Endothelial cell of umbilical vein (primary cell): ENCODE results near the gene C1orf198. TPM values are rescaled to one million over a fixed set of nuclear protein-coding genes. Genes with fewer than 3 reads are reported as not detected.

Source experiments
- BruUV-seq: library from RNA; stranded (reverse); fragments of 400-500 nt; replicated peaks from 2 replicates; lab custom pipeline; 2021; lab: Mats Ljungman, UMichigan
- CTCF ChIA-PET: fragments of 300-600, 350-600 bp; sonication (Branson Sonifier 250); formaldehyde crosslinking; loops from one replicate; lab custom pipeline; 2021; ENCODE audit warnings: antibody characterized with exemption, inconsistent platforms; lab: Charles Lee
- POLR2A ChIA-PET: fragments of 300-600, 350-600 bp; sonication (Branson Sonifier 250); formaldehyde crosslinking; loops from one replicate; lab custom pipeline; 2021; ENCODE audit warnings: antibody characterized with exemption, inconsistent platforms; lab: Charles Lee
- DNase-seq: peaks from one replicate; pipeline ENCODE4 v3.0.0-alpha.2; 2011; ENCODE audit warnings: low read depth, low spot score
- FAIRE-seq: peaks from 2 replicates; lab custom pipeline; 2011; peaks lifted over from hg19 to GRCh38; lab: Jason Lieb, UNC
- H2AFZ ChIP-seq: 2 replicates; pipeline ENCODE4 v1.6.0; 2012; ENCODE audit warnings: low read depth, low read length, control low read depth, inconsistent platforms
- H3K27ac ChIP-seq: 2 replicates; pipeline ENCODE4 v1.5.1; 2011; ENCODE audit warnings: low read depth, mild to moderate bottlenecking, control low read depth, low read length, moderate library complexity; ENCODE audit not compliant: insufficient read depth
- H3K27me3 ChIP-seq, 2 experiments: 2 replicates each; pipeline versions ENCODE4 v1.6.0 to v1.6.1; 2011; ENCODE audit warnings: low read length in 2 of 2, mixed read lengths in 1 of 2; ENCODE audit not compliant: control insufficient read depth in 2 of 2, insufficient read depth in 2 of 2
- H3K36me3 ChIP-seq, 2 experiments: 2 replicates in 1 of 2; 3 replicates in 1 of 2; pipeline ENCODE4 v1.5.1; 2011; ENCODE audit warnings: low read length in 2 of 2, mild to moderate bottlenecking in 1 of 2, moderate library complexity in 1 of 2; ENCODE audit not compliant: control insufficient read depth in 2 of 2, insufficient read depth in 2 of 2; ENCODE audit errors: extremely low read depth in 1 of 2
- H3K4me1 ChIP-seq: 3 replicates; pipeline ENCODE4 v1.5.1; 2011; ENCODE audit warnings: mild to moderate bottlenecking, low read length; ENCODE audit not compliant: control insufficient read depth, insufficient read depth; ENCODE audit errors: extremely low read depth
- H3K4me2 ChIP-seq: 2 replicates; pipeline ENCODE4 v1.6.1; 2011; ENCODE audit warnings: low read length, control low read depth, mixed read lengths; ENCODE audit not compliant: insufficient read depth
- H3K4me3 ChIP-seq, 3 experiments: fragments of 200-600 bp in 1 of 3; sonication (generic), shearing (Covaris generic) in 1 of 3; replicated peaks in 1 of 3; 2 replicates each; pipeline ENCODE4 v1.5.1; 2011 to 2016; ENCODE audit warnings: control low read depth in 3 of 3, low read length in 3 of 3, mild to moderate bottlenecking in 2 of 3, inconsistent platforms in 1 of 3, low read depth in 1 of 3, moderate library complexity in 1 of 3; ENCODE audit not compliant: insufficient read depth in 1 of 3
- H3K79me2 ChIP-seq: 2 replicates; pipeline ENCODE4 v1.6.0; 2012; ENCODE audit warnings: low read length, inconsistent platforms; ENCODE audit not compliant: control insufficient read depth, insufficient read depth
- H3K9ac ChIP-seq: replicated peaks from 2 replicates; pipeline ENCODE3; 2011; ENCODE audit warnings: low read length, control low read depth; ENCODE audit not compliant: insufficient read depth; ENCODE audit errors: extremely low read depth
- H3K9me1 ChIP-seq: replicated peaks from 3 replicates; pipeline ENCODE4 v1.6.0; 2011; ENCODE audit warnings: mild to moderate bottlenecking, low read length; ENCODE audit not compliant: control insufficient read depth, insufficient read depth; ENCODE audit errors: extremely low read depth
- H3K9me3 ChIP-seq: replicated peaks from 2 replicates; pipeline ENCODE4 v1.5.1; 2012; ENCODE audit warnings: low read length, inconsistent platforms; ENCODE audit not compliant: control insufficient read depth, insufficient read depth
- H4K20me1 ChIP-seq: replicated peaks from 2 replicates; pipeline ENCODE3; 2011; ENCODE audit warnings: mild to moderate bottlenecking, low read length; ENCODE audit not compliant: control insufficient read depth, insufficient read depth; ENCODE audit errors: extremely low read depth
- EZH2 ChIP-seq: IDR thresholded peaks from 2 replicates; pipeline ENCODE4 v1.6.1; 2012; ENCODE audit warnings: borderline replicate concordance, low read depth, mild to moderate bottlenecking, moderate library complexity, low read length, inconsistent platforms; ENCODE audit not compliant: severe bottlenecking
- FOS ChIP-seq: IDR thresholded peaks from 2 replicates; pipeline ENCODE4 v1.6.1; 2011; ENCODE audit warnings: mild to moderate bottlenecking, low read length, moderate library complexity, borderline replicate concordance; ENCODE audit not compliant: insufficient read depth
- GATA2 ChIP-seq: IDR thresholded peaks from 2 replicates; pipeline ENCODE4 v1.7.0; 2011; ENCODE audit warnings: low read depth, mild to moderate bottlenecking, moderate library complexity, mixed read lengths, low read length; ENCODE audit not compliant: insufficient read length, insufficient read depth
- JUN ChIP-seq: IDR thresholded peaks from 2 replicates; pipeline ENCODE4 v1.6.1; 2011; ENCODE audit warnings: borderline replicate concordance, low read depth; ENCODE audit not compliant: insufficient read length, insufficient read depth
- MYC ChIP-seq: IDR thresholded peaks from one replicate; pipeline ENCODE4 v1.6.1; 2011; ENCODE audit warnings: mild to moderate bottlenecking, low read depth, low read length
- POLR2A ChIP-seq: IDR thresholded peaks from 2 replicates; pipeline ENCODE4 v1.6.1; 2012; ENCODE audit warnings: low read depth, mild to moderate bottlenecking, control low read depth, low read length
- POLR2AphosphoS5 ChIP-seq: IDR thresholded peaks from 2 replicates; pipeline ENCODE4 v1.6.1; 2012; ENCODE audit warnings: low read depth, mild to moderate bottlenecking, control low read depth, low read length, moderate library complexity; ENCODE audit not compliant: insufficient read depth
- dilution Hi-C: fragments of 300-500 bp; cut with MboI; formaldehyde crosslinking; loops from one replicate; pipeline ENCODE4 v1.15.0; 2019; ENCODE audit warnings: low sequenced_read_pairs; ENCODE audit not compliant: extremely low pct_ligation_motif_present
- intact Hi-C: fragments of 100-400 bp; cut with micrococcal nuclease; formaldehyde crosslinking; loops from one replicate; pipeline ENCODE4 v1.10.0; 2022
- polyA plus RNA-seq, 4 experiments: library from polyadenylated mRNA; depleted of rRNA in 3 of 4; stranded (reverse) in 3 of 4; unstranded in 1 of 4; fragments of >200 nt; gene quantifications; 2 replicates each; pipeline versions ENCODE4 v1.2.1 to v1.2.3, GENCODE V29; 2011 to 2012; ENCODE audit warnings: missing spikeins in 1 of 4
- total RNA-seq: library from RNA; stranded (reverse); gene quantifications from 2 replicates; pipeline ENCODE4 v1.2.3, GENCODE V29; 2021
- TF ChIP-seq, protein P1 (sequence below): IDR thresholded peaks from 2 replicates; pipeline ENCODE4 v1.6.1; 2011; ENCODE audit not compliant: insufficient read depth, insufficient read length
- TF ChIP-seq, protein P2 (sequence below), 2 donors: IDR thresholded peaks; 1 replicate in 1 of 2; 2 replicates in 1 of 2; pipeline ENCODE4 v1.5.1; 2011; ENCODE audit warnings: low read length in 2 of 2, mild to moderate bottlenecking in 2 of 2, moderate library complexity in 2 of 2, control low read depth in 1 of 2, inconsistent platforms in 1 of 2, low read depth in 1 of 2; ENCODE audit not compliant: insufficient read depth in 1 of 2; ENCODE audit errors: extremely low read depth in 1 of 2

C1orf198 gene
- total and polyA plus RNA-seq, 2 donors (not counting 3 experiments of a cell fraction or from before 2014, with no cell fraction given): 21.2 to 29.2 TPM

GRCh38 chr1:230839173-230839572 lies 29.1 kb downstream of the C1orf198 start:
- H3K9ac ChIP-seq: no peak overlapping the region
- DNase-seq (no peak), FAIRE-seq (no peak)
- intact Hi-C loops: no loop called here
- no TSS peak for BruUV-seq
- TF ChIP-seq, protein P1, sequence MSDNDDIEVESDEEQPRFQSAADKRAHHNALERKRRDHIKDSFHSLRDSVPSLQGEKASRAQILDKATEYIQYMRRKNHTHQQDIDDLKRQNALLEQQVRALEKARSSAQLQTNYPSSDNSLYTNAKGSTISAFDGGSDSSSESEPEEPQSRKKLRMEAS: no peak
- no peak for TF ChIP-seq POLR2A
- no peak for TF ChIP-seq MYC
- TF ChIP-seq EZH2: no peak
- no peak for TF ChIP-seq FOS
- no peak for TF ChIP-seq JUN
- no peak overlapping the region for H3K27ac ChIP-seq
- H3K27me3 ChIP-seq: no peaks in the 10 kb centered on the region
- H3K9me1 ChIP-seq: no peaks in the 10 kb centered on the region
- CTCF ChIA-PET: no interaction called here
- no peaks in the 10 kb centered on the region for H4K20me1 ChIP-seq
- no peak overlapping the region for H2AFZ ChIP-seq
- no peaks in the 10 kb centered on the region for H3K79me2 ChIP-seq
- H3K4me2 ChIP-seq: no peak overlapping the region
- dilution Hi-C loops: no loop called here
- no peaks in the 10 kb centered on the region for H3K4me1 ChIP-seq
- peaks cover 0 to 11% of the 10 kb centered on the region in 2 experiments for H3K36me3 ChIP-seq
- H3K9me3 ChIP-seq: no peaks in the 10 kb centered on the region
- no peak overlapping the region for H3K4me3 ChIP-seq
- POLR2A ChIA-PET: no interaction called here

DNA sequence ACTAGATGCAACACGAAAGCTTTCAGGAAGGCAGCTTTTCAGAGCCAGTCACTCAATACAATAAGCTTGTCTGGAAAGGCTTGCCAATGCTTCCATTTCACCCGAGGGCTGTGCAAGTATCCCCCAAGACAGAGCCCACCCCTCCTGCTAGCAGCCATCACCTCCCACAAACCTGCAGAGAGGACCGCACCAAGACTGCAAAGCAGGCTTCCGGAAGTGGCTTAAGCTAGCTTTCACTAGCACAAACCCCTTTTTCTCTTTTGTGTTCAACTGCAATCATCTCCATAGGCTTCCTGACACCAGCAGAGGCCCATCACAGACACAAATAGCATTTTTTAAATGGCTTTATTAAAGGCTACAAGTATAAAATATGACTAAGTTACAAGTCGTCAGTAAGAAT lies 31.5 kb downstream of the C1orf198 start:
- H3K9me1 ChIP-seq: no peaks in the 10 kb centered on the region
- H3K27ac ChIP-seq: no peak overlapping the region
- no peak overlapping the region for H3K4me2 ChIP-seq
- H3K4me3 ChIP-seq: no peak overlapping the region
- no TSS peak for BruUV-seq
- peaks cover 0 to 4% of the 10 kb centered on the region in 2 experiments for H3K36me3 ChIP-seq
- no peaks in the 10 kb centered on the region for H3K79me2 ChIP-seq
- no peaks in the 10 kb centered on the region for H3K27me3 ChIP-seq
- H3K9me3 ChIP-seq: no peaks in the 10 kb centered on the region
- FAIRE-seq: no peak
- ChIA-PET CTCF (no interaction called here), POLR2A (no interaction called here)
- no peak for DNase-seq
- TF ChIP-seq, protein P2, sequence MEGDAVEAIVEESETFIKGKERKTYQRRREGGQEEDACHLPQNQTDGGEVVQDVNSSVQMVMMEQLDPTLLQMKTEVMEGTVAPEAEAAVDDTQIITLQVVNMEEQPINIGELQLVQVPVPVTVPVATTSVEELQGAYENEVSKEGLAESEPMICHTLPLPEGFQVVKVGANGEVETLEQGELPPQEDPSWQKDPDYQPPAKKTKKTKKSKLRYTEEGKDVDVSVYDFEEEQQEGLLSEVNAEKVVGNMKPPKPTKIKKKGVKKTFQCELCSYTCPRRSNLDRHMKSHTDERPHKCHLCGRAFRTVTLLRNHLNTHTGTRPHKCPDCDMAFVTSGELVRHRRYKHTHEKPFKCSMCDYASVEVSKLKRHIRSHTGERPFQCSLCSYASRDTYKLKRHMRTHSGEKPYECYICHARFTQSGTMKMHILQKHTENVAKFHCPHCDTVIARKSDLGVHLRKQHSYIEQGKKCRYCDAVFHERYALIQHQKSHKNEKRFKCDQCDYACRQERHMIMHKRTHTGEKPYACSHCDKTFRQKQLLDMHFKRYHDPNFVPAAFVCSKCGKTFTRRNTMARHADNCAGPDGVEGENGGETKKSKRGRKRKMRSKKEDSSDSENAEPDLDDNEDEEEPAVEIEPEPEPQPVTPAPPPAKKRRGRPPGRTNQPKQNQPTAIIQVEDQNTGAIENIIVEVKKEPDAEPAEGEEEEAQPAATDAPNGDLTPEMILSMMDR (IDR thresholded peaks at IDR 0.05; ENCODE audit: extremely low read depth in 1 of 2, insufficient read depth in 1 of 2, low read depth in 1 of 2, low read length in 2 of 2): no peak
- TF ChIP-seq POLR2A (no peak), POLR2AphosphoS5 (no peak), FOS (no peak), MYC (no peak), GATA2 (no peak), EZH2 (no peak), JUN (no peak)
- TF ChIP-seq, protein P1: no peak
- H3K9ac ChIP-seq: no peak overlapping the region
- H4K20me1 ChIP-seq: no peaks in the 10 kb centered on the region
- no peaks in the 10 kb centered on the region for H3K4me1 ChIP-seq
- H2AFZ ChIP-seq: no peak overlapping the region
- intact Hi-C loops: no loop called here
- dilution Hi-C loops: no loop called here
